Activated CD8-positive, alpha-beta T cell treated with anti-CD3 and anti-CD28 coated beads for 36 hours (primary cell): ENCODE measurements around the gene EDEM1. TPM values are rescaled to one million over a fixed set of nuclear protein-coding genes. Genes with fewer than 3 reads are reported as not detected.
A peak's percentile ranks its signal among the peaks of the same experiment; 100 is the strongest.
"Not testable (repeated sequence)": the region's sequence is repeated elsewhere in the genome, so short reads cannot be mapped to it uniquely, and the experiment has no call there.

Source experiments
- ATAC-seq: fragments of 200-7000 bp; cut with Tn5 transposase; one replicate; pipeline ENCODE4 v1.10.0; 2021; ENCODE audit warnings: mild to moderate bottlenecking, moderate library complexity
- CTCF ChIA-PET: fragments of 350-600 bp; sonication (Branson Sonifier 250); formaldehyde crosslinking; loops from one replicate; lab custom pipeline; 2021; ENCODE audit warnings: antibody characterized with exemption; lab: Charles Lee
- POLR2A ChIA-PET: fragments of 350-600 bp; sonication (Branson Sonifier 250); formaldehyde crosslinking; loops from one replicate; lab custom pipeline; 2021; ENCODE audit warnings: antibody characterized with exemption; lab: Charles Lee
- DNase-seq: peaks from one replicate; pipeline ENCODE4 v3.0.0-alpha.2; 2020
- H3K27ac Mint-ChIP-seq: one replicate; pipeline ENCODE4 v1.8.0; 2021; ENCODE audit warnings: mild to moderate bottlenecking, mixed read lengths
- H3K27me3 Mint-ChIP-seq: one replicate; pipeline ENCODE4 v1.8.0; 2021; ENCODE audit warnings: mixed read lengths
- H3K36me3 Mint-ChIP-seq: one replicate; pipeline ENCODE4 v1.8.0; 2021; ENCODE audit warnings: low read depth, mixed read lengths
- H3K4me1 Mint-ChIP-seq: one replicate; pipeline ENCODE4 v1.8.0; 2021; ENCODE audit warnings: low read depth, mixed read lengths
- H3K4me3 Mint-ChIP-seq: one replicate; pipeline ENCODE4 v1.8.0; 2021; ENCODE audit warnings: mild to moderate bottlenecking, moderate library complexity, mixed read lengths
- H3K9me3 Mint-ChIP-seq: one replicate; pipeline ENCODE4 v1.8.0; 2021; ENCODE audit warnings: mixed read lengths
- CTCF ChIP-seq: fragments of 200-600 bp; IDR thresholded peaks from one replicate; pipeline ENCODE4 v1.8.0; 2022; ENCODE audit warnings: antibody characterized with exemption, mild to moderate bottlenecking
- intact Hi-C: fragments of 100-400 bp; cut with micrococcal nuclease; formaldehyde crosslinking; loops from one replicate; pipeline ENCODE4 v1.10.0; 2022
- total RNA-seq, 2 experiments: library from RNA; stranded (reverse); gene quantifications; one replicate each; pipeline ENCODE4 v1.2.3, GENCODE V29; 2021

Gene EDEM1
- total RNA-seq, 2 experiments from 2014 or later: 156 to 159 TPM

- Mint-ChIP-seq H3K36me3 (peaks cover 24% of the 10 kb centered on the region), H3K27ac (no peak overlapping the region), H3K27me3 (no peaks in the 10 kb centered on the region), H3K4me3 (no peak overlapping the region), H3K4me1 (peaks cover 13% of the 10 kb centered on the region), H3K9me3 (no peaks in the 10 kb centered on the region)
- CTCF ChIA-PET: interaction anchor here (1.5 to 3.2 kb wide), 4 partner anchors 8 to 60 kb away, joined by 3 to 13 read pairs (median 4); partner anchors contain the start of gene ARL8B
- no peak for TF ChIP-seq CTCF
- no peak for ATAC-seq
- no peak for DNase-seq
- intact Hi-C loops: no loop called here
- POLR2A ChIA-PET: interaction anchor here (0.9 to 1.6 kb wide), 3 partner anchors 14 to 30 kb away, joined by 3 read pairs; no protein-coding TSS in a partner anchor
Measured at GRCh38 chr3:5181469-5182141, 5.9 kb upstream of the EDEM1 start.

- Mint-ChIP-seq H3K36me3 (peaks cover 19% of the 10 kb centered on the region), H3K4me1 (peaks cover 13% of the 10 kb centered on the region)
- CTCF ChIA-PET: interaction anchor here (3.2 kb wide), 1 partner anchor 48 kb away, joined by 13 read pairs; no protein-coding TSS in a partner anchor
- H3K27me3 Mint-ChIP-seq, DNase-seq, ATAC-seq, H3K27ac Mint-ChIP-seq, intact Hi-C loops, H3K4me3 Mint-ChIP-seq, POLR2A ChIA-PET, H3K9me3 Mint-ChIP-seq: not testable (repeated sequence)
Measured at GRCh38 chr3:5183714-5184113, 3.8 kb upstream of the EDEM1 start.

GRCh38 chr3:5184499-5184898 lies 3.0 kb upstream of the EDEM1 start:
- Mint-ChIP-seq H3K9me3 (no peaks in the 10 kb centered on the region), H3K27ac (no peak overlapping the region), H3K4me1 (peaks cover 13% of the 10 kb centered on the region), H3K27me3 (no peaks in the 10 kb centered on the region), H3K4me3 (no peak overlapping the region), H3K36me3 (peaks cover 22% of the 10 kb centered on the region)
- ChIA-PET POLR2A (no interaction called here), CTCF (interaction anchor here (3.5 kb wide), 1 partner anchor 48 kb away, joined by 13 read pairs; no protein-coding TSS in a partner anchor)
- intact Hi-C loops: no loop called here
- DNase-seq (no peak), ATAC-seq (no peak)
- TF ChIP-seq CTCF: no peak

- peaks cover 13% of the 10 kb centered on the region for H3K4me1 Mint-ChIP-seq
- no peaks in the 10 kb centered on the region for H3K27me3 Mint-ChIP-seq
- H3K4me3 Mint-ChIP-seq: no peak overlapping the region
- peaks cover 29% of the 10 kb centered on the region for H3K36me3 Mint-ChIP-seq
- H3K9me3 Mint-ChIP-seq: no peaks in the 10 kb centered on the region
- DNase-seq (no peak), ATAC-seq (no peak)
- CTCF ChIA-PET: interaction anchor here (1.5 to 3.5 kb wide), 3 partner anchors 49 to 474 kb away, joined by 6 to 13 read pairs (median 6); no protein-coding TSS in a partner anchor
- H3K27ac Mint-ChIP-seq: no peak overlapping the region
- POLR2A ChIA-PET: interaction anchor here (0.9 kb wide), 1 partner anchor 48 kb away, joined by 3 read pairs; no protein-coding TSS in a partner anchor
- intact Hi-C loops: no loop called here
- no peak for TF ChIP-seq CTCF
Measured at GRCh38 chr3:5185093-5185673, 2.3 kb upstream of the EDEM1 start.

- H3K27me3 Mint-ChIP-seq: no peaks in the 10 kb centered on the region
Measured at GRCh38 chr3:5186089-5186857, 1.2 kb upstream of the EDEM1 start.

More at GRCh38 chr3:5186089-5186857, 1.2 kb upstream of the EDEM1 start:
- Mint-ChIP-seq H3K4me3 (peak overlapping the region; percentile 100), H3K4me1 (peaks cover 15% of the 10 kb centered on the region), H3K36me3 (peaks cover 30% of the 10 kb centered on the region), H3K27ac (peak overlapping the region; percentile 29), H3K9me3 (no peaks in the 10 kb centered on the region)
- TF ChIP-seq CTCF: no peak
- POLR2A ChIA-PET: interaction anchor here (0.7 to 4.4 kb wide), 7 partner anchors 11 to 693 kb away, joined by 3 to 79 read pairs (median 4); partner anchors contain the start of gene ITPR1
- CTCF ChIA-PET: interaction anchor here (1.0 to 3.5 kb wide), 6 partner anchors 25 to 475 kb away, joined by 3 to 13 read pairs (median 6); partner anchors contain the start of gene ARL8B
- intact Hi-C loops: no loop called here
- DNase-seq: no peak
- no peak for ATAC-seq
